ENCODE data around the gene CACNA1E. TPM values are rescaled to one million over a fixed set of nuclear protein-coding genes. Genes with fewer than 3 reads are reported as not detected.

CACNA1E gene
- total and polyA plus RNA-seq, 2 of the 4 experiments (the other 2 are of a cell fraction) = not detected

DNA sequence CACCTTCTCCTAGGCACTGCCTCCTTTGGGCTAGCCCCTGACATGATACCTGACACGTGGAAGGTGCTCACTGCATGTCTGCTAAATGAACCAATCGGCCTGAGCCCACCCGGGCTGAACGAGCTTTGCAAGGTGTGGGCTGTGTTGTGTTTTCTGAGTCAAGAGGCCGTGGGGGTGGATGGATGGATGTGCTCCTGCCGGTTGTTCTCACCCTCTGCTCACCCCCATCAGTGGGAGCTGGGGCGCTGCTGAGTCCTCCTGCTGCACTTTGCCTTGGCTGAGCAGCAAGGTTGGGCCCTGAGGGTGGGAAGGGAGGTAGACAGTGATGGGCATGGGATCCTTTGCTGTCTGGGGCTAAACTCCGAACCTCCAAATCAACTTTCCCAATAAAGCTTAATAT lies 6.7 kb upstream of the CACNA1E start:
- no peak overlapping the region for H4K91ac ChIP-seq (ENCODE audit: insufficient read depth, low read depth, low read length)
- H2AK9ac ChIP-seq (replicated peaks; ENCODE audit: low read depth, low read length, poor library complexity) = no peak overlapping the region
- ChIA-PET CTCF (no interaction called here), POLR2A (ENCODE audit: unreplicated experiment) (no interaction called here)
- no peak overlapping the region for H3K23ac ChIP-seq (ENCODE audit: low read depth, low read length)
- H2BK20ac ChIP-seq (ENCODE audit: low read depth, low read length) = no peak overlapping the region
- H3K14ac ChIP-seq (replicated peaks; ENCODE audit: low read depth, low read length) = no peak overlapping the region
- no peak overlapping the region for H3K4me2 ChIP-seq (ENCODE audit: low read depth, low read length)
- no peak overlapping the region for H3K18ac ChIP-seq (ENCODE audit: low read depth, low read length)
- no peak overlapping the region for H3K4ac ChIP-seq (ENCODE audit: low read depth, low read length)
- in situ Hi-C loops (cut with MboI; ENCODE audit: low sequenced_read_pairs) = loop anchor here (5.0 to 10.0 kb wide), 3 partner anchors 198 to 921 kb away; no protein-coding TSS in a partner anchor
- H2AK5ac ChIP-seq (ENCODE audit: low read depth, low read length) = no peak overlapping the region
- dilution Hi-C loops (cut with HindIII; ENCODE audit: low sequenced_read_pairs, unreplicated experiment) = no loop called here
- H2BK5ac ChIP-seq (ENCODE audit: low read depth, low read length, poor library complexity, severe bottlenecking) = no peak overlapping the region
- no peak overlapping the region for H2AFZ ChIP-seq (replicated peaks; ENCODE audit: low read length, poor library complexity)
- WGBS, 2 experiments (ENCODE audit: extremely low coverage in 2 of 2, insufficient read length in 1 of 2) = no CpG with 5 or more reads among the region's 8 CpGs
- no TSS peak for BruUV-seq (replicated peaks)
- H3K79me1 ChIP-seq (ENCODE audit: low read depth in 1 of 2, low read length in 2 of 2) = no peaks in the 10 kb centered on the region
- no peak overlapping the region for H4K8ac ChIP-seq (ENCODE audit: low read depth in 2 of 2, low read length in 2 of 2)
- H3K36me3 ChIP-seq (ENCODE audit: control insufficient read depth, insufficient read depth, low read length) = no peaks in the 10 kb centered on the region
- peaks cover 9% of the 10 kb centered on the region for H3K27me3 ChIP-seq (ENCODE audit: control insufficient read depth, insufficient read depth, low read length)
- H3K9ac ChIP-seq (ENCODE audit: low read depth, low read length) = no peak overlapping the region
- H3K27ac ChIP-seq (ENCODE audit: insufficient read depth, low read length) = no peak overlapping the region
- H4K5ac ChIP-seq (ENCODE audit: low read depth, low read length) = no peak overlapping the region
- H3K4me3 ChIP-seq (ENCODE audit: insufficient read depth, low read depth, low read length) = no peak overlapping the region
- H4K20me1 ChIP-seq (ENCODE audit: insufficient read depth, low read length) = no peaks in the 10 kb centered on the region
- intact Hi-C loops (cut with micrococcal nuclease) = loop anchor here (5.0 kb wide), 1 partner anchor 1311 kb away; the partner anchor contains the start of gene NPL
- no peak overlapping the region for H3K56ac ChIP-seq (ENCODE audit: extremely low read depth, insufficient read depth, low read length)
- no peak overlapping the region for H2BK15ac ChIP-seq (ENCODE audit: low read depth, low read length)
- no peaks in the 10 kb centered on the region for H3K4me1 ChIP-seq (ENCODE audit: control insufficient read depth, insufficient read depth, low read length)
- DNase-seq (no peak), ATAC-seq (ENCODE audit: low read depth) (no peak)
- H3K9me3 ChIP-seq (ENCODE audit: control insufficient read depth, insufficient read depth, low read length) = no peaks in the 10 kb centered on the region
- no peaks in the 10 kb centered on the region for H3K9me1 ChIP-seq (ENCODE audit: insufficient read depth, low read length)
- no peak for TF ChIP-seq NFE2L2 (IDR thresholded peaks at IDR 0.05; ENCODE audit: low read depth, low read length)
- TF ChIP-seq, protein P1, sequence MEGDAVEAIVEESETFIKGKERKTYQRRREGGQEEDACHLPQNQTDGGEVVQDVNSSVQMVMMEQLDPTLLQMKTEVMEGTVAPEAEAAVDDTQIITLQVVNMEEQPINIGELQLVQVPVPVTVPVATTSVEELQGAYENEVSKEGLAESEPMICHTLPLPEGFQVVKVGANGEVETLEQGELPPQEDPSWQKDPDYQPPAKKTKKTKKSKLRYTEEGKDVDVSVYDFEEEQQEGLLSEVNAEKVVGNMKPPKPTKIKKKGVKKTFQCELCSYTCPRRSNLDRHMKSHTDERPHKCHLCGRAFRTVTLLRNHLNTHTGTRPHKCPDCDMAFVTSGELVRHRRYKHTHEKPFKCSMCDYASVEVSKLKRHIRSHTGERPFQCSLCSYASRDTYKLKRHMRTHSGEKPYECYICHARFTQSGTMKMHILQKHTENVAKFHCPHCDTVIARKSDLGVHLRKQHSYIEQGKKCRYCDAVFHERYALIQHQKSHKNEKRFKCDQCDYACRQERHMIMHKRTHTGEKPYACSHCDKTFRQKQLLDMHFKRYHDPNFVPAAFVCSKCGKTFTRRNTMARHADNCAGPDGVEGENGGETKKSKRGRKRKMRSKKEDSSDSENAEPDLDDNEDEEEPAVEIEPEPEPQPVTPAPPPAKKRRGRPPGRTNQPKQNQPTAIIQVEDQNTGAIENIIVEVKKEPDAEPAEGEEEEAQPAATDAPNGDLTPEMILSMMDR (conservative IDR thresholded peaks at IDR 0.05; ENCODE audit: low read depth, low read length) = no peak
- no peak overlapping the region for H2BK120ac ChIP-seq (ENCODE audit: low read depth, low read length)

Data from IMR-90 (cell line).